Measurements from ENCODE around the gene MFSD6L. TPM values are rescaled to one million over a fixed set of nuclear protein-coding genes. Genes with fewer than 3 reads are reported as not detected.

The MFSD6L gene
- total and polyA plus RNA-seq, 2 experiments from 2014 or later = not detected

GRCh38 chr17:8843344-8843743 is 44.2 kb upstream of the MFSD6L start:
- no peak overlapping the region for H3K4me3 ChIP-seq
- H3K9ac ChIP-seq = no peak overlapping the region
- TF ChIP-seq EZH2 (IDR thresholded peaks at IDR 0.05; ENCODE audit: insufficient read depth, poor library complexity, severe bottlenecking) (no peak), EZH2phosphoT487 (IDR thresholded peaks at IDR 0.05; ENCODE audit: insufficient read depth, low read depth) (no peak)
- no peak for DNase-seq
- H3K9me2 ChIP-seq (ENCODE audit: insufficient read depth) = no peaks in the 10 kb centered on the region
- WGBS, 2 experiments (ENCODE audit: low coverage in 1 of 2, low lambda C conversion rate in 2 of 2, missing lambda C conversion rate in 2 of 2) = 13 to 19% methylated on average over 2 of the region's 2 CpGs
- H3K27ac ChIP-seq = no peak overlapping the region
- H4K20me1 ChIP-seq (ENCODE audit: insufficient read depth) = no peaks in the 10 kb centered on the region
- H3F3A ChIP-seq (ENCODE audit: insufficient read depth) = no peaks in the 10 kb centered on the region
- no peaks in the 10 kb centered on the region for H3K36me3 ChIP-seq (ENCODE audit: low read depth)
- H3K4me1 ChIP-seq (ENCODE audit: insufficient read depth) = peaks cover 7% of the 10 kb centered on the region; the same call in 1 of the 2 replicates
- in situ Hi-C loops (cut with MboI) = no loop called here
- H3K27me3 ChIP-seq (replicated peaks; ENCODE audit: insufficient read depth) = no peaks in the 10 kb centered on the region
- H3K4me2 ChIP-seq (ENCODE audit: unreplicated experiment) = no peak overlapping the region
- no peak overlapping the region for H2AFZ ChIP-seq
- no peaks in the 10 kb centered on the region for H3K79me2 ChIP-seq (ENCODE audit: insufficient read depth)
- H3K9me3 ChIP-seq (ENCODE audit: low read depth) = no peaks in the 10 kb centered on the region

GRCh38 chr17:8841844-8842243 is 42.7 kb upstream of the MFSD6L start:
- WGBS, 2 experiments (ENCODE audit: low coverage in 1 of 2, low lambda C conversion rate in 2 of 2, missing lambda C conversion rate in 2 of 2) = 59 to 67% methylated on average over 4 of the region's 4 CpGs
- Histone ChIP-seq H3K9me2 (ENCODE audit: insufficient read depth) (no peaks in the 10 kb centered on the region), H4K20me1 (ENCODE audit: insufficient read depth) (no peaks in the 10 kb centered on the region), H3K79me2 (ENCODE audit: insufficient read depth) (no peaks in the 10 kb centered on the region), H3K27ac (no peak overlapping the region), H3K36me3 (ENCODE audit: low read depth) (no peaks in the 10 kb centered on the region), H3K4me2 (ENCODE audit: unreplicated experiment) (no peak overlapping the region), H3K4me3 (no peak overlapping the region), H3K9me3 (ENCODE audit: low read depth) (no peaks in the 10 kb centered on the region), H3K4me1 (ENCODE audit: insufficient read depth) (peaks cover 7% of the 10 kb centered on the region; the same call in 1 of the 2 replicates), H3K27me3 (replicated peaks; ENCODE audit: insufficient read depth) (no peaks in the 10 kb centered on the region), H3F3A (ENCODE audit: insufficient read depth) (no peaks in the 10 kb centered on the region), H3K9ac (no peak overlapping the region), H2AFZ (no peak overlapping the region)
- no peak for DNase-seq
- TF ChIP-seq EZH2 (IDR thresholded peaks at IDR 0.05; ENCODE audit: insufficient read depth, poor library complexity, severe bottlenecking) = no peak
- no peak for TF ChIP-seq EZH2phosphoT487 (IDR thresholded peaks at IDR 0.05; ENCODE audit: insufficient read depth, low read depth)
- in situ Hi-C loops (cut with MboI) = no loop called here

- no peak overlapping the region for H3K4me3 ChIP-seq
- H3K9ac ChIP-seq = no peak overlapping the region
- in situ Hi-C loops (cut with MboI) = no loop called here
- H3K27me3 ChIP-seq (replicated peaks; ENCODE audit: insufficient read depth) = no peaks in the 10 kb centered on the region
- DNase-seq = no peak
- H2AFZ ChIP-seq = no peak overlapping the region
- 44 to 52% methylated on average over 9 to 11 of the region's 11 CpGs for WGBS, 2 experiments (ENCODE audit: low coverage in 1 of 2, low lambda C conversion rate in 2 of 2, missing lambda C conversion rate in 2 of 2)
- no peaks in the 10 kb centered on the region for H4K20me1 ChIP-seq (ENCODE audit: insufficient read depth)
- H3K4me1 ChIP-seq (ENCODE audit: insufficient read depth) = peaks cover 7% of the 10 kb centered on the region; the same call in 1 of the 2 replicates
- no peak overlapping the region for H3K27ac ChIP-seq
- no peaks in the 10 kb centered on the region for H3K36me3 ChIP-seq (ENCODE audit: low read depth)
- TF ChIP-seq EZH2phosphoT487 (IDR thresholded peaks at IDR 0.05; ENCODE audit: insufficient read depth, low read depth) (no peak), EZH2 (IDR thresholded peaks at IDR 0.05; ENCODE audit: insufficient read depth, poor library complexity, severe bottlenecking) (no peak)
- H3K4me2 ChIP-seq (ENCODE audit: unreplicated experiment) = no peak overlapping the region
- H3K9me2 ChIP-seq (ENCODE audit: insufficient read depth) = no peaks in the 10 kb centered on the region
- no peaks in the 10 kb centered on the region for H3K9me3 ChIP-seq (ENCODE audit: low read depth)
- H3K79me2 ChIP-seq (ENCODE audit: insufficient read depth) = no peaks in the 10 kb centered on the region
- H3F3A ChIP-seq (ENCODE audit: insufficient read depth) = no peaks in the 10 kb centered on the region
Measured at GRCh38 chr17:8839410-8839935, 40.3 kb upstream of the MFSD6L start.

GRCh38 chr17:8838551-8839095 is 39.5 kb upstream of the MFSD6L start:
- no peaks in the 10 kb centered on the region for H3K79me2 ChIP-seq (ENCODE audit: insufficient read depth)
- no peak overlapping the region for H3K27ac ChIP-seq
- H3K4me2 ChIP-seq (ENCODE audit: unreplicated experiment) = no peak overlapping the region
- H4K20me1 ChIP-seq (ENCODE audit: insufficient read depth) = no peaks in the 10 kb centered on the region
- H3K4me3 ChIP-seq = no peak overlapping the region
- WGBS, 2 experiments (ENCODE audit: low coverage in 1 of 2, low lambda C conversion rate in 2 of 2, missing lambda C conversion rate in 2 of 2) = 75 to 83% methylated on average over 11 to 12 of the region's 12 CpGs
- H3F3A ChIP-seq (ENCODE audit: insufficient read depth) = no peaks in the 10 kb centered on the region
- no peak for DNase-seq
- H3K9ac ChIP-seq = no peak overlapping the region
- no peaks in the 10 kb centered on the region for H3K9me3 ChIP-seq (ENCODE audit: low read depth)
- H3K9me2 ChIP-seq (ENCODE audit: insufficient read depth) = no peaks in the 10 kb centered on the region
- H3K4me1 ChIP-seq (ENCODE audit: insufficient read depth) = peaks cover 2% of the 10 kb centered on the region; the same call in 1 of the 2 replicates
- in situ Hi-C loops (cut with MboI) = no loop called here
- H3K36me3 ChIP-seq (ENCODE audit: low read depth) = no peaks in the 10 kb centered on the region
- H2AFZ ChIP-seq = no peak overlapping the region
- TF ChIP-seq EZH2phosphoT487 (IDR thresholded peaks at IDR 0.05; ENCODE audit: insufficient read depth, low read depth) (no peak), EZH2 (IDR thresholded peaks at IDR 0.05; ENCODE audit: insufficient read depth, poor library complexity, severe bottlenecking) (no peak)
- H3K27me3 ChIP-seq (replicated peaks; ENCODE audit: insufficient read depth) = no peaks in the 10 kb centered on the region

Measured in GM23248 (cell line).